Glomerular visceral epithelial cell (primary cell): ENCODE results near the gene DNAJC3.
"Not testable (repeated sequence)": the region's sequence is repeated elsewhere in the genome, so short reads cannot be mapped to it uniquely, and the experiment has no call there.

Experiments used
- DNase-seq: peaks from one replicate; pipeline ENCODE4 v3.0.0-alpha.2; 2016; ENCODE audit errors: extremely low spot score

DNAJC3 gene

DNA sequence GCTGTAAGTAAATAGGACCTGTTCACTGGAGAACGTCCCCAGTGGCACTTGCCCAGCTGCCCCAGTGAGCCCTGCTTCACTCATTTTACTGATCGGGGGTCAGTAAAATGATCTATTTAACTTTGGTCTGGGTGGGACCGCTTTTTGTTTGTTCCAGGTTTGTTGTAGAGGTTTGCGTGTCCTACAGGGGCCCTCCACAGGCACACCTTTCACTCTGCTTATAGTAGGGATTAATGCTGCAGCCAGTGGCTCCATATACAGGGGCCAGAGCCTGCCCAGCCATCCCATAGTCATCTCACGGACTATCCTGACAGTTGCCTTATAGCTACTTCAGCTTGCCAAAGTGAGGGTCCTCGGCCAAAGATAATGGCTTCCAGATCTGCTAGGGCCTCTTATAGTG is 104.1 kb downstream of the DNAJC3 start:
- DNase-seq, result no peak

DNA sequence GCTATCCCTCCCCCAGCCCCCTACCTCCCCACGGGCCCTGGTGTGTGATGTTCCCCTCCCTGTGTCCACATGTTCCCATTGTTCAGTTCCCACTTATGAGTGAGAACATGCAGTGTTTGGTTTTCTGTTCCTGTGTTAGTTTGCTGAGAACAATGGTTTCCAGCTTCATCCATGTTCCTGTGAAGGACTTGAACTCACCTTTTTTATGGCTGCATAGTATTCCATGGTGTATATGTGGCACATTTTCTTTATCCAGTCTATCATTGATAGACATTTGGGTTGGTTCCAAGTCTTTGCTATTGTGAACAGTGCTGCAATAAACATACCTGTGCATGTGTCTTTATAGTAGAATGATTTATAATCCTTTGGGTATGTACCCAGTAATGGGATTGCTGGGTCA is 105.0 kb downstream of the DNAJC3 start:
- DNase-seq, result not testable (repeated sequence)

DNA sequence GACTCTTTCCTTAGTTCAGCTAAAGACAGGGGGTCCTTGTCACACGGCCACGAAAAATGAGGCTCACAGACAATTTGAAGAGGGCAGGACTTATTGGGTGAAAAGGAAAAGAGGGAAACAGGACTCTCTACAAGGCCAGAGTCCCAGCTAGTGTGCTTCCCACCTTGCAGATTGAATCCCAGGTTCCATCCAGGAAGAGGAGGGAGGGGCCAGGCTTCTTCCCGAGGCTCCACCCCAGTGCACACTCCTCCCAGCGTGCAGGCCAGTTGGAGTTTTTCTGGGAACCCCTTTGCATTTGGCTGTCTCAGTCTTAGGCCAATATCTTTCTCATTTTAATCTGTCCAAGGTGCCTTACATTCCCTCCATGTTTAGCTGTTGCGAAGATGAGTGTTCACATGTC is 106.8 kb downstream of the DNAJC3 start:
- DNase-seq, result no peak

DNA sequence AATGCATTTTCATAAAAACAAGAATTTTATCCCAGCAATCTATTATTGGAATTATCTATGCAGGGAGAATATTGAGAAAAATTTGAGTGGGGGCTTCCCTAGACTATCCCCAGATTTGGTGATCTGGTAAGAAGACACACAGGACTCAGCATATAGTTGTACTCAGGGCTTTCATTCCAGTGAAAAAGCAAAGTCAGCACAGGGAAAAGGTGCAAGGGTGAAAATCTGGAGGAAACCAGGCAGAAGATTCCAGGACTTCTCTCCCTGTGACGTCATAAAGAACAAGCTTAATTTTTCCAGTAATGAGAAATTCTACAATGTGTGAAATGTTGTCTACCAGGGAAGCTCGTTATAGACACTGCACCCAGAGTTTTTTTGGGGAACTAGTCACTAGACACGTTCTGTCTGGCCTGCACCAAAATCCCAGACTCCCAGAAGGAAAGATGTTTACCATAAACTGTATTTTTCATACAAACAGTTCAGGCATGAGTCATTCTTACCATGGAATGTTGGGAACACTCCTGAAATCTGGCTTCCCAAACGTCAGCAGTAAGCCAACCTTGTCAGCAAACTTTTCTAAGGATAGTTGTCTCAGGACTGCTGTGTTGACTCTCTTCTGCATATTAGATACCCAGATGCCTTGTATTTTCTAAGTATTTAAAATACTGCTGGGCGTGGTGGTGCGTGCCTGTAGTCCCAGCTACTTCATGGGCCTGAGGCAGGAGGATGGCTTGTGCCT is 107.4 kb downstream of the DNAJC3 start:
- DNase-seq, result peak; percentile 37

DNA sequence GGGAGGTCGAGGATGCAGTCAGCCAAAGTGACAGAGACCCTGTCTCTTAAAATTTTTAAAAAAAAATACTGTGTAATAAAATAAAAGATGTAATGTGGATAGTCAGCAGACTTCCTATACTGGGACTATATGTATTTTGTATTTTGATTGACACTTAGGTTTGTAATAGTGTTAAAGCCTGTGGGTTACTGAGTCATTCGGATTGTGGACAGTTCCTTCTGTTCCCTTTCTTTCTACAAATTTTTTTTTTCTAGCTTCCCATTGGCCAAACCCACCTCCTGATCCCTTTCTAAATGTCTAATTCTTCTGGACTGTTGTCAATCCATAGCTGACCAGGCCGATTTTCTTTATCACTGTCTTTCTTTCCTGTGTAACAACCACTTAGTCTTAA is 108.0 kb downstream of the DNAJC3 start:
- DNase-seq, result no peak

DNA sequence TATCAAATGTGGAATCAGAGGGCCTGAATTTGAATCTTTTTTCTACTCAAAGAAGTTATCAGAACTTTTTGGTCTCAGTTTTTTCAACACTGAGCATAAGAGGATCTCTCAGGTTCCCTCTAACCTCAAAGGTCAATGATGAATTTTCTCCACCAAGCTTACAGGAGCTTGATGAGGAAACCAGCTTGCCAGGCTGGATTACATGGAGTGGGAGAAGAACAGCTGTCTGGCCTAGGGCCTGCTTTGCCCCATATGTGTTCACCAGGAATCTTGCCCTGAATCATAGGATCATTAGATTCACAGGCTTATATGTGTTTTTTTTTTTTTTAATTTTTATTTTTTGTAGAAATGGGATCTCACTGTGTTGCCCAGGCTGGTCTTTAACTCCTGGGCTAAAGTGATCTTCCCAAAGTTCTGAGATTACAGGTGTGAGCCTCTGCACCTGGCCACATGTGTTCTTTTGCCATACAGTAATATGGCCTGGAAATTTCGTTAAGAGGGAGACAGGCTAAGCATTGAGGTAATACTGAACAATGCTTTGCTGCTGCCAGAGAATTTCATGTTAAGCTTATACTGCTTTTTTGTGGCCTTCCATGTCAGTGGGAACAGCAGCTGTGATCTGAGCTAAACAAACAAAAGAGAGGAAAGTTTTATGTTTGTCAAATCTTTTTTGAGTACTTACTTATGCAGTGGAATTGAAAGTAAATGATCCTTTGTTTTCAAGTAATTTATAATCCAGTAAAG is 110.6 kb downstream of the DNAJC3 start:
- no peak for DNase-seq

DNA sequence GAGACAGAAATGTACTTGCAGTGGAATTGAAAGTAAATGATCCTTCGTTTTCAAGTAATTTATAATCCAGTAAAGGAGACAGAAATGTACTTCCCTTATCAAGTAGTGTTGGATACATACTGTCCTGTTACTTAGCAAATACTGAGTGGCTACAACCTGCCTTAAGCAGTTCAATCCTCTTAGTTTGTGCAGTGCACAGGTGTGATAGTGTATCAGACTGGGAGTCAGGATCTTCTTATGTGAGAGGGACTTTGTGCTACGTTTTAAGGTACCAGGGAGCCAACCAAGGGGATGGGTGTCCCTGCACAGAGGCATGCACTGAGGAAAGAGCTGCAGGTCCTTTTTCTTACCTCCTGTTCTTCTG is 111.1 kb downstream of the DNAJC3 start:
- no peak for DNase-seq

DNA sequence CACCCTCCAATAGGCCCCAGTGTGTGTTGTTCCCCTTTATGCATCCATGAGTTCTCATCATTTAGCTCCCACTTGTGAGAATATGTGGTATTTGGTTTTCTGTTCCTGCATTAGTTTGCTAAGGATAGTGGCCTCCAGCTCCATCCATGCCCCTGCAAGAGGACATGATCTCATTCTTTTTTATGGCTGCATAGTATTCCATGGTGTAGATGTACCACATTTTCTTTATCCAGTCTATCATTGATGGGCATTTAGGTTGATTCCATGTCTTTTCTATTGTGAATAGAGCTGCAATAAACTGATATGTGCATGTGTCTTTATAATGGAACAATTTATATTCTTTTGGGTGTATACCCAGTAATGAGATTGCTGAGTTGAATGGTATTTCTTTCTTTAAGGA is 112.4 kb downstream of the DNAJC3 start:
- not testable (repeated sequence) for DNase-seq

DNA sequence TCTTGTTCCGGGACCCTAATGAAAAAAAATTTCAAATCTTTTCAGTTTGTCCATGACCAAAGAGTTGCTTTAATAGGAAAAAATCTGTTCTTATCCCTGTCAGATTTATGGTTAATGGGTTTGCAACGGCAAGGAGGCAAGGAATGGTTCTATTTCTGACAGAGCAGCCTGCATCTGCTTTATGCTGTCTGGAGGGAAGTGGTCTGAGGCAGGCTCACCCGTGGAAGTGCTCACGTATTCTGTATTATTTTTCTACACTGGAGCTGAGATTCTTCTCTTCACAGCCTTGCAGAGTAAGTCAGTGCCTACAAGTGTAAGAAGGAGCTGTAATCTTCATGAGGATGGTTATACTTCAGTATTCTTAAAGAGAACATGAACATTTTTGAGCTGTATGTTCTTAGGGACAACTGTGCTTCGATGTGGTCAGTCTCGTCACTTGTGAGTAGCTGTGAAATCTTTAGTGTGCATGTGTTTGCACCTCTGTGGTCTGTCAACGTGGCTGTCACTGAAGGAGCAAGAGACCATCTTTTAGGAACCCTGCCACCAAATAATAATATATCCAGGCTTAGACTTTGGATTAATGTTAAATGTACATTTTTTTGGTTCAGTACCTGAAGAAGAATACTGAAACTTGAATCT is 114.3 kb downstream of the DNAJC3 start:
- DNase-seq, result no peak

DNA sequence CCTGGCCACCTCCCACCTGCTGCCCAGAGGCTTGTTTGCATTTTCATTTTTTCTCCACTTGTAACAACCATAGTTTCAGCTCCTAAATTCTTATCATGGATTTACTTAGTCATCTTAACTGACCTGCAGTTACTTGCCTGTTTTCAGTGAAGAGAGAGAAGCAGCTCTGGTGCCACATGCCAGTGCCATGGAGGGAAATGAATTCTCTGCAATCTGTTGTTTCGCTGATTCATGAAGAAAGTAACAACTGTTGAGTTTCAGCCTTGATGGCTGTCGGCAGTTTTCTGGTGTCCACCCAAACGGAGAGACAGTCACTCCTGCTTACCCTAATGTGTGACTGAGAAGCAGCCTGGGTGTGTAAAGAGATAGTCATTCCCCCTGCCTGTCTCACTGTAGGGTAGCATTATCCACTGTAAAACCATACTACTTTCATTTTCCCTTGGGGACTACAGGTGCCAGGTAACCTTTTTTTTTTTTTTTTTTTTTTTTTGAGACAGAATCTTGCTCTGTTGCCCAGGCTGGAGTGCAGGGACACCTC is 116.1 kb downstream of the DNAJC3 start:
- no peak for DNase-seq

DNA sequence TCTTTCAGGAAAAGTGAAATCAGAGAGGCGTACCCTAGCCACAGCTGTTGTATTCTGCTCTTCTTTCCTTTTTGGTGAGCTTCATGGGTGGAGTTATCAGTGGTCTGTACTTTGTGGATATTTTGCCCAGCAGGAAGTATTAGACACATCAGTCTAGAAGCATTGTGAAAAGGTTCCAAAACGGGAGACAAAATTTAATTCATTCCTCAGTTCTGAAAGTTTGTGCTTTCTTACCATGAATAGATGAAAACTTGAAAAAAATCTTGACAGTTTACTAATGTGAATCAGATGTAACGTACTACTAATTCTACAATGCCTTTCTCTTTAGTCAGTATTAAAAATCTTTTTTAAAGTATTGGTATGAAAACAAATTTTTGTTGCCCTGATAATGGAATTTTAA is 116.8 kb downstream of the DNAJC3 start:
- no peak for DNase-seq

DNA sequence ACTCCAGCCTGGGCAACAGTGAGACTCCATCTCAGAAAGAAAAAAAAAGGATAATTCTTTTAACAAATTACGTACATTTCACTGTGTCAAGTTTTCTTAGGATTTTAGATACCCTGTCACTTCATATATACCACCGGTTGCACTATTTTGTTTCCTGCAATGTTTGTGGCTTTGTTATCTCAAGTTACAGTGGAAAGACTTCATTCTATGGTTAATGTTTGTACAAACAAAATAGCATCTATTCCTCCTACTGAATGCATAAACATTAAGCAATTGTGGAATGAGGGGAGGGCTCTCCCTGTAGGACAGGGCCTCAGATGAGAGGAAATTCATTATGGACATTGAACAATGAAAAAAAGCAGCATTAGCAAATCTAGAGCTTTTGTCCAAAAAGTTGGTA is 120.1 kb downstream of the DNAJC3 start:
- no peak for DNase-seq

DNA sequence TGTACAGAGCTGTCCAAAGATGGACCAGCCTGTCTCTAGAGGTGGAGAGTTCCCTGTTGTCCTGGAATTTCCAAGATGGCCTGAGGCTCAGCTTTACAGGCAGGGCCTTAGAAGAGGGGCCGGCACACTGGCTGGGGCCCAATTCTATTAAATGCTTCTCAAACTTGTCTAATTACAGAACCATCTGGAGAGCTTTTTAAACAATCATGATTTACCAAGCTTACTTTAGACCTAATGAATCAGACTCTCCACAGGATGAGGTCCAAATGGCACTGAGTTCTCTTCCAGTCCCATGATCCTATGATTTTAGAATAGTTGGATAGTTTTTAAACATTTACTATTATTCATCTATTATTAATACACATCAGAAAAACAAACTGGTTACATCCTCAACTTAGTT is 123.5 kb downstream of the DNAJC3 start:
- DNase-seq, result no peak

DNA sequence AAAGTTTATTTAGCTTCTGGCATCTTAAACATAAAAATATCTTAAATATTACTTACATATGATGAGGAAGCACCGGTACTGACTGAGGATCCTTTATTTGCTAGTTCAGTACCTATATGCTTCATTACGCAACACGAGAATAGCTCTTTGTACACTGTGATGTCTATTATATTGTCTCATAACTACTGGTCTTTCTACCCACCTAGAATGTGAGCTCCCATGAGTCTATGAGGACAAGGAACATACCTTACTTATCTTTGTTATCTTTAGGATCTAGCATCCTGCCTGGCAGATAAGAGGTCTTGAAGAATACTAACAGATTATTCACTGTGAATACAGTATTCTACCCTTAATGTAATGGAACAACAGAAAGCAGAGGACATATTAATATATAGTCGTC is 124.9 kb downstream of the DNAJC3 start:
- no peak for DNase-seq

DNA sequence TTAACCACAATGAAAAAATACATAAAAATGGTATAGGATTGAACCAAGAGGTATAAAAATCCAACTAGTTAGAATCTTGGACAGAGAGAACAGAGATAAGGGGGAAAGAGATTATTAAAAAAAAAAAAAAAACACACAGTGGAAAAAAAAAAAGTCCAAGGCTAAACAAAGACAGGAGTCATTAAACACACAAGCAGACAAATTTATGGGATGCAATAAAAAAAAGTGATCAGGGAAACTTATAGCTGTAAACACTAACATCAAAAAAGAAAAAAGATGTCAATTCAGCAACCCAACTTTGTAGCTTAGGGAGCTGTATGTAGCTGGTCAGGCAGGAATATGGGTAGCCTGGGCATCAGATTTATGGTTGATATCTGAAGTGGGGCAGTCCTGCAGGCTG is 129.0 kb downstream of the DNAJC3 start:
- no peak for DNase-seq

DNA sequence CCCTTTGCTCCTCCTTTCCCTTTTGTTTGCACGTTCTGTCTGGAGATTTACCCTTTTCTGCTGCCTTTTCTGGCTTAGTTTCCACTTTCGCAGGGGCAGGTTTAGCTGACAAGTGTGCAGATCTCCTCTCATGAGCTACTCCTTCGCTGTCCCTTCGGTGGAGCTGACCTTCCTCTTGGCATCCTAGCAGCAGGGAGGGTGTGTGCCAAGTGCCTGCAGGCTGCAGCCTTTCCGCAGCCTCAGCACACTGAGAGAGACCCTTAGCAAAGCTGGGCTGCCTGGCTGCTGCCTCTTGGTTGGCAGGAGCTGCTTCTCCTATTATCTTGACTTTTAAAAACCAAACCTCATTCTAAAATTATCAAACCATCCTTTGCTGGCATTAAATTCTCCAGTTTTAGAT is 132.5 kb downstream of the DNAJC3 start:
- no peak for DNase-seq

DNA sequence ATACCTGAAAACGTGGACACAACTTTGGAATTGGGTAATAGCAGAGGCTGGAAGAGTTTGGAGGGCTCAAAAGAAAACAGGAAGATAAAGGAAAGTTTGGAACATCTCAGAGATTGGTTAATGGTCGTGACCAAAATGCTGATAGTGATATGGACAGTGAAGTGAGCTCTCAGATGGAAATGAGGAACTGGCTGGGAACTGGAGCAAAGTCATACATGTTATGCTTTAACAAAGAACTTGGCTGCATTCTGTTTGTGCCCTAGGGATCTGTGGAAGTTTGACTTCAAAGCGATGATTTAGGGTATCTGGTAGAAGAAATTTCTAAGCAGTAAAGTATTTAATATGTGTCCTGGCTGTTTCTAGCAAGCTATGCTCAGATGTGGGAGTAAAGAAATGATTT is 136.2 kb downstream of the DNAJC3 start:
- DNase-seq, result no peak

DNA sequence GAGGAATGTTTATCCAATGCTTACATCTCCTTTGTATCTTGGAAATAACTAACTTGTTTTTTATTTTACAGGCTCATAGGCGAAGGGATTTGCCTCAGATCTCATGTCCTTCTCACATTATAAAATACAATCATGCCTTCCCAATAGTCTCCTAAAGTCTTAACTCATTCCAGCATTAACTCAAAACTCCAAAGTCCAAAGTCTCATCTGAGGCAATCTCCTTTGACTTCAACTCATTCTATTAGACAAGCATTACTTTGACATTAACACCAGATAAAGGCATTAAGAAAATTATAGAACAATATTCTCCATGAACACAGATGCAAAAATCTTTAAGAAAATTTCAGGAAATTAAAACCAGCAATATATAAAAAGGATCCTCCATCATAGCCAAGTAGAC is 137.6 kb downstream of the DNAJC3 start:
- DNase-seq, result no peak

DNA sequence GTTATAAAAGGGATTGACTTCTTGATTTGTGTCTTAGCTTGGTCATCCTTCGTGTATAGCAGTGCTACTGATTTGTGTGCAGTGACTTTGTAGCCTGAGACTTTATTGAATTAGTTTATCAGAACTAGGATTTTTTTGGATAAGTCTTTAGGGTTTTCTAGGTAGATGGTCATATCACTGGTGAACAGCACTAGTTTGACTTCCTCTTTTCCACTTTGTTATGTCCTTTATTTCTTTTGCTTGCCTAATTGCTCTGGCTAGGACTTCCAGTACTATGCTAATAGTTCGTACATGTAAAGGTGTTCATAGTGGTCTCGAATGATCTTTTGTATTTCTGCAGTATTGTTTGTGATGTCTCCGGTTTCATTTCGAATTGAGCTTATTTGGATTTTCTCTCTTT is 145.4 kb downstream of the DNAJC3 start:
- DNase-seq, result no peak

DNA sequence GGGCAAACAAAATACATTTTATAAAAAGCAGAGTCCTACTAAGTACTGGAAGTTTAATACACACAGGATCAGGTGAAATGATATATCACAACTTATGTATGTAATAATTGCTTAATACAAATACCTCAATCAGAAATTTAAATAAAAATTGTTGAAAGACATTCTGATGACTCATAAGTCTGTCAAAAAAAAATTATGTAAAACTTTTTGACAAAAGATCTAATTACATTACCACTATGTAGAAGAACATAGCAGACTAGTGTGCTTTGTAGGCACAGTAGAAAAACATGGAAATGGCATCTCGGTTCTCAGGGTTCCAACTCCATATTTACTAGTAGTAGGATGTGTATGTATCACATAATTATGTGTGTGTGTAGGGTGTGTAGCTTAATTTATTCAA is 156.2 kb downstream of the DNAJC3 start:
- no peak for DNase-seq

DNA sequence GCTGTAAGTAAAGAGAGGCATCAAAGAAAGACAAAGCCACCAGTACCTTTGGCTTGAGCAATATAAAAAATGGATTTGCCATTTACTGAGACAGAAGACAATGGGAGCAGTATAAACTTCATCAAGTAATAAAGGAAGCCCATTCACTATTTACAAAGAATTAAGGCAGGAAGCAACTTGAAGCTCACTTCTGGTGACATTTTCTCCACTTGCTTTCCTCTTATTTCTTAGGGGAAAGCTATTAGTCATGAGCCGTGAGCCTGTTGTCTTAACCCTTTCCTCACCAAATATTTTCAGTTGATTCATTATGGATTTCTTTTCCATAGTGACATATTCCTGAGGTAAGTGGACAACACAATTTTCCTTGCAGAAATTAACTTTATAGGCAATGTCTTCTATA is 156.8 kb downstream of the DNAJC3 start:
- peak; percentile 4 for DNase-seq

DNA sequence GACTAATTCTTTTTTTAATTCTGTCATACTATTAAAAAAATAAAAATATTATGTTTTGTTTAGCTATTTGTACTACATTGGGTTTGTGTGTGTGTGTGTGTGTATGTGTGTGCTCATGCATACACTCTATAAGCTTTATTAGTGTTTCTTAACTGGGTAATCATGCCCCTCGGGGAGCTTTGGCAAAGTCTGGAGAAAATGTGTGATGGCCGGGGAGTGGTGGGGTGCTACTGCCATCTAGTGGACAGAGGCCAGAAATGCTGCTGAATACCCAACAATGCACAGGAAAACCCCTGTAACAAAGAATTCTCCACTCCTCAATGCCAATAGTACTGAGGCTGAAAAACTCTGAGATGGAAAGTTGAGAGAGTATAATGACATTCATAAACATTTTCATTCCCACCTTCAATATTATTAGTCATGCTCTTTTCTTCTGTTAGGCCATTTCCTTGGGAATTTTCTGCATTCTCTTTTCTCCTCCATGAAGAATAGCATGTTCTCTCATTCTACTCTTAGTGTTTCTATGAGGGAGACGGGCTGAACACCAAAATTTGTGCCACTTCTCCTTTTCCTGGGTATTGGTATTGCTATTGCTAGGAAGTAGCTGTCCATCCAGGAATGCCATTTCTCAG is 157.3 kb downstream of the DNAJC3 start:
- peak; percentile 72 for DNase-seq
